GM23338 (cell line): ENCODE measurements around the gene GNPDA2. TPM values are rescaled to one million over a fixed set of nuclear protein-coding genes. Genes with fewer than 3 reads are reported as not detected.
A peak's percentile ranks its signal among the peaks of the same experiment; 100 is the strongest.

Experiments used
- ATAC-seq: fragments of 200-7000 bp; cut with Tn5 transposase; 3 replicates; pipeline ENCODE4 v1.9.1; 2020
- DNase-seq: peaks from one replicate; pipeline ENCODE4 v3.0.0-alpha.2; 2015; ENCODE audit warnings: low spot score
- H2AFZ ChIP-seq: fragments of 200-600 bp; sonication (generic); 2 replicates; pipeline ENCODE4 v1.8.0; 2016; ENCODE audit warnings: antibody characterized with exemption, mild to moderate bottlenecking, moderate library complexity
- H3F3A ChIP-seq: fragments of 200-600 bp; sonication (generic); replicated peaks from 2 replicates; pipeline ENCODE4 v1.8.0; 2017; ENCODE audit warnings: antibody characterized with exemption, mixed run types, low read depth
- H3K27ac ChIP-seq: fragments of 200-600 bp; sonication (generic); 2 replicates; pipeline ENCODE4 v1.6.1; 2016; ENCODE audit warnings: low read depth
- H3K27me3 ChIP-seq: fragments of 200-600 bp; sonication (generic); 2 replicates; pipeline ENCODE4 v1.8.0; 2016; ENCODE audit warnings: mild to moderate bottlenecking, mixed run types, moderate library complexity; ENCODE audit not compliant: insufficient read depth
- H3K36me3 ChIP-seq: fragments of 200-600 bp; sonication (generic); 2 replicates; pipeline ENCODE4 v1.8.0; 2016; ENCODE audit warnings: mild to moderate bottlenecking; ENCODE audit not compliant: insufficient read depth
- H3K4me1 ChIP-seq: fragments of 200-600 bp; sonication (generic); 2 replicates; pipeline ENCODE4 v1.8.0; 2016; ENCODE audit warnings: mild to moderate bottlenecking, moderate library complexity; ENCODE audit not compliant: insufficient read depth
- H3K4me2 ChIP-seq: fragments of 200-600 bp; sonication (generic); 2 replicates; pipeline ENCODE4 v1.7.1; 2017; ENCODE audit warnings: mixed run types
- H3K4me3 ChIP-seq: fragments of 200-600 bp; sonication (generic); 2 replicates; pipeline ENCODE4 v1.6.1; 2016; ENCODE audit warnings: mixed run types
- H3K79me2 ChIP-seq: fragments of 200-600 bp; sonication (generic); replicated peaks from 2 replicates; pipeline ENCODE4 v1.8.0; 2017; ENCODE audit warnings: mild to moderate bottlenecking; ENCODE audit not compliant: insufficient read depth
- H3K9me2 ChIP-seq: fragments of 200-600 bp; sonication (generic); 2 replicates; pipeline ENCODE4 v1.8.0; 2017; ENCODE audit not compliant: insufficient read depth
- H4K20me1 ChIP-seq: fragments of 200-600 bp; sonication (generic); replicated peaks from 2 replicates; pipeline ENCODE4 v1.8.0; 2017; ENCODE audit warnings: mild to moderate bottlenecking; ENCODE audit not compliant: insufficient read depth
- H3K27ac Mint-ChIP-seq: 2 replicates; pipeline ENCODE4 v1.8.0; 2020; ENCODE audit warnings: inconsistent platforms, mild to moderate bottlenecking, moderate library complexity, mixed read lengths
- H3K27me3 Mint-ChIP-seq: 3 replicates; pipeline ENCODE4 v1.8.0; 2022; ENCODE audit warnings: low read depth, mild to moderate bottlenecking, moderate library complexity, mixed read lengths, inconsistent platforms; ENCODE audit not compliant: insufficient read depth, poor library complexity
- H3K36me3 Mint-ChIP-seq: 3 replicates; pipeline ENCODE4 v1.8.0; 2021; ENCODE audit warnings: low read depth, mild to moderate bottlenecking, inconsistent platforms, moderate library complexity, mixed read lengths
- H3K4me1 Mint-ChIP-seq: 3 replicates; pipeline ENCODE4 v1.8.0; 2020; ENCODE audit warnings: mild to moderate bottlenecking, inconsistent platforms, mixed read lengths
- H3K4me3 Mint-ChIP-seq: 3 replicates; pipeline ENCODE4 v1.8.0; 2021; ENCODE audit warnings: moderate library complexity, mild to moderate bottlenecking, inconsistent platforms, mixed read lengths
- H3K9me3 Mint-ChIP-seq: 3 replicates; pipeline ENCODE4 v1.8.0; 2020; ENCODE audit warnings: moderate library complexity, mild to moderate bottlenecking, inconsistent platforms, mixed read lengths
- CREB1 ChIP-seq: fragments of 250-450 bp; sonication (Bioruptor Pico); IDR thresholded peaks from 2 replicates; pipeline ENCODE4 v1.5.0; 2020; ENCODE audit warnings: low read depth, mild to moderate bottlenecking, moderate library complexity
- EZH2 ChIP-seq: fragments of 200-600 bp; sonication (generic); IDR thresholded peaks from one replicate; pipeline ENCODE4 v1.8.0; 2017; ENCODE audit warnings: antibody characterized with exemption, mild to moderate bottlenecking, low read depth; ENCODE audit not compliant: unreplicated experiment
- EZH2phosphoT487 ChIP-seq: fragments of 200-600 bp; sonication (generic); IDR thresholded peaks from one replicate; pipeline ENCODE4 v1.8.1; 2018; ENCODE audit warnings: antibody characterized with exemption; ENCODE audit not compliant: unreplicated experiment
- NANOG ChIP-seq: IDR thresholded peaks from 2 replicates; pipeline ENCODE4 v1.6.1; 2016; ENCODE audit warnings: antibody characterized with exemption, borderline replicate concordance
- POLR2AphosphoS5 ChIP-seq: IDR thresholded peaks from 2 replicates; pipeline ENCODE4 v1.6.1; 2016; ENCODE audit warnings: antibody characterized with exemption, low read depth
- ZNF331 ChIP-seq: fragments of 250-450 bp; sonication (Bioruptor Pico); IDR thresholded peaks from 2 replicates; pipeline ENCODE4 v1.5.0; 2020; ENCODE audit warnings: low read depth, mild to moderate bottlenecking, moderate library complexity
- polyA plus RNA-seq: library from polyadenylated mRNA; unstranded; fragments of >200 nt; fragmentation: Nextera tagmentation; extraction: Ambion mirVana; gene quantifications from 2 replicates; pipeline ENCODE4 v1.2.1, GENCODE V29; 2016
- total RNA-seq: library from RNA; depleted of rRNA; stranded (reverse); fragments of >200 nt; shearing (Covaris generic); gene quantifications from 2 replicates; pipeline ENCODE4 v1.2.3, GENCODE V29; 2014
- TF ChIP-seq, protein P1 (sequence below): IDR thresholded peaks from one replicate; pipeline ENCODE4 v1.6.1; 2018; ENCODE audit warnings: antibody characterized with exemption; ENCODE audit not compliant: unreplicated experiment
- TF ChIP-seq, protein P2 (sequence below): fragments of 250-450 bp; sonication (Bioruptor Pico); IDR thresholded peaks from 2 replicates; pipeline ENCODE4 v1.5.0; 2020; ENCODE audit warnings: mild to moderate bottlenecking, moderate library complexity
- TF ChIP-seq, protein P3 (sequence below): IDR thresholded peaks from 2 replicates; pipeline ENCODE4 v1.6.1; 2016; ENCODE audit warnings: antibody characterized with exemption

Gene GNPDA2
- total and polyA plus RNA-seq, 2 experiments from 2014 or later, result 6.4 to 7.7 TPM

DNA sequence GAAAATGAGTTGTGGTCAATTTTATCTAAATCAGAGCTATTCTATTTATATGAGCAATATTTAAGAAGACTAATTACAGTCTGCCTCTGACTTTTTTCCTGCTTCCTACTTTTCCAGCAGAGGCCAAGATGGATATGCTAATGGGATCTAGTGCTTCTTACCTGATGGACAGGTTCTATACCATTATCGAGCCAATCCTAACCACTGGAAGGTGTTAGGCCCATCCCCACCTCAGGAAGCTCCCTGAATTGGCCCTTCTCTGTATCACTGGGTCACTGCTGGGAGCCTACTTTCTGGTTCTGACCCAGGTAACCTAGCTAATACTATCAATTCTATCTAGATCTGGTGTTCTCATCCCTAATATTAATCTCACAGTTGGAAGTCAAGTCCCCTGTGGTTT is 74.4 kb downstream of the GNPDA2 start:
- H3K4me2 ChIP-seq, result no peak overlapping the region
- TF ChIP-seq EZH2 (no peak), NANOG (no peak), ZNF331 (CRISPR knock-in tag) (no peak), EZH2phosphoT487 (no peak), CREB1 (CRISPR knock-in tag) (no peak), POLR2AphosphoS5 (no peak)
- TF ChIP-seq, protein P1, sequence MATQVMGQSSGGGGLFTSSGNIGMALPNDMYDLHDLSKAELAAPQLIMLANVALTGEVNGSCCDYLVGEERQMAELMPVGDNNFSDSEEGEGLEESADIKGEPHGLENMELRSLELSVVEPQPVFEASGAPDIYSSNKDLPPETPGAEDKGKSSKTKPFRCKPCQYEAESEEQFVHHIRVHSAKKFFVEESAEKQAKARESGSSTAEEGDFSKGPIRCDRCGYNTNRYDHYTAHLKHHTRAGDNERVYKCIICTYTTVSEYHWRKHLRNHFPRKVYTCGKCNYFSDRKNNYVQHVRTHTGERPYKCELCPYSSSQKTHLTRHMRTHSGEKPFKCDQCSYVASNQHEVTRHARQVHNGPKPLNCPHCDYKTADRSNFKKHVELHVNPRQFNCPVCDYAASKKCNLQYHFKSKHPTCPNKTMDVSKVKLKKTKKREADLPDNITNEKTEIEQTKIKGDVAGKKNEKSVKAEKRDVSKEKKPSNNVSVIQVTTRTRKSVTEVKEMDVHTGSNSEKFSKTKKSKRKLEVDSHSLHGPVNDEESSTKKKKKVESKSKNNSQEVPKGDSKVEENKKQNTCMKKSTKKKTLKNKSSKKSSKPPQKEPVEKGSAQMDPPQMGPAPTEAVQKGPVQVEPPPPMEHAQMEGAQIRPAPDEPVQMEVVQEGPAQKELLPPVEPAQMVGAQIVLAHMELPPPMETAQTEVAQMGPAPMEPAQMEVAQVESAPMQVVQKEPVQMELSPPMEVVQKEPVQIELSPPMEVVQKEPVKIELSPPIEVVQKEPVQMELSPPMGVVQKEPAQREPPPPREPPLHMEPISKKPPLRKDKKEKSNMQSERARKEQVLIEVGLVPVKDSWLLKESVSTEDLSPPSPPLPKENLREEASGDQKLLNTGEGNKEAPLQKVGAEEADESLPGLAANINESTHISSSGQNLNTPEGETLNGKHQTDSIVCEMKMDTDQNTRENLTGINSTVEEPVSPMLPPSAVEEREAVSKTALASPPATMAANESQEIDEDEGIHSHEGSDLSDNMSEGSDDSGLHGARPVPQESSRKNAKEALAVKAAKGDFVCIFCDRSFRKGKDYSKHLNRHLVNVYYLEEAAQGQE, result no peak
- TF ChIP-seq, protein P2, sequence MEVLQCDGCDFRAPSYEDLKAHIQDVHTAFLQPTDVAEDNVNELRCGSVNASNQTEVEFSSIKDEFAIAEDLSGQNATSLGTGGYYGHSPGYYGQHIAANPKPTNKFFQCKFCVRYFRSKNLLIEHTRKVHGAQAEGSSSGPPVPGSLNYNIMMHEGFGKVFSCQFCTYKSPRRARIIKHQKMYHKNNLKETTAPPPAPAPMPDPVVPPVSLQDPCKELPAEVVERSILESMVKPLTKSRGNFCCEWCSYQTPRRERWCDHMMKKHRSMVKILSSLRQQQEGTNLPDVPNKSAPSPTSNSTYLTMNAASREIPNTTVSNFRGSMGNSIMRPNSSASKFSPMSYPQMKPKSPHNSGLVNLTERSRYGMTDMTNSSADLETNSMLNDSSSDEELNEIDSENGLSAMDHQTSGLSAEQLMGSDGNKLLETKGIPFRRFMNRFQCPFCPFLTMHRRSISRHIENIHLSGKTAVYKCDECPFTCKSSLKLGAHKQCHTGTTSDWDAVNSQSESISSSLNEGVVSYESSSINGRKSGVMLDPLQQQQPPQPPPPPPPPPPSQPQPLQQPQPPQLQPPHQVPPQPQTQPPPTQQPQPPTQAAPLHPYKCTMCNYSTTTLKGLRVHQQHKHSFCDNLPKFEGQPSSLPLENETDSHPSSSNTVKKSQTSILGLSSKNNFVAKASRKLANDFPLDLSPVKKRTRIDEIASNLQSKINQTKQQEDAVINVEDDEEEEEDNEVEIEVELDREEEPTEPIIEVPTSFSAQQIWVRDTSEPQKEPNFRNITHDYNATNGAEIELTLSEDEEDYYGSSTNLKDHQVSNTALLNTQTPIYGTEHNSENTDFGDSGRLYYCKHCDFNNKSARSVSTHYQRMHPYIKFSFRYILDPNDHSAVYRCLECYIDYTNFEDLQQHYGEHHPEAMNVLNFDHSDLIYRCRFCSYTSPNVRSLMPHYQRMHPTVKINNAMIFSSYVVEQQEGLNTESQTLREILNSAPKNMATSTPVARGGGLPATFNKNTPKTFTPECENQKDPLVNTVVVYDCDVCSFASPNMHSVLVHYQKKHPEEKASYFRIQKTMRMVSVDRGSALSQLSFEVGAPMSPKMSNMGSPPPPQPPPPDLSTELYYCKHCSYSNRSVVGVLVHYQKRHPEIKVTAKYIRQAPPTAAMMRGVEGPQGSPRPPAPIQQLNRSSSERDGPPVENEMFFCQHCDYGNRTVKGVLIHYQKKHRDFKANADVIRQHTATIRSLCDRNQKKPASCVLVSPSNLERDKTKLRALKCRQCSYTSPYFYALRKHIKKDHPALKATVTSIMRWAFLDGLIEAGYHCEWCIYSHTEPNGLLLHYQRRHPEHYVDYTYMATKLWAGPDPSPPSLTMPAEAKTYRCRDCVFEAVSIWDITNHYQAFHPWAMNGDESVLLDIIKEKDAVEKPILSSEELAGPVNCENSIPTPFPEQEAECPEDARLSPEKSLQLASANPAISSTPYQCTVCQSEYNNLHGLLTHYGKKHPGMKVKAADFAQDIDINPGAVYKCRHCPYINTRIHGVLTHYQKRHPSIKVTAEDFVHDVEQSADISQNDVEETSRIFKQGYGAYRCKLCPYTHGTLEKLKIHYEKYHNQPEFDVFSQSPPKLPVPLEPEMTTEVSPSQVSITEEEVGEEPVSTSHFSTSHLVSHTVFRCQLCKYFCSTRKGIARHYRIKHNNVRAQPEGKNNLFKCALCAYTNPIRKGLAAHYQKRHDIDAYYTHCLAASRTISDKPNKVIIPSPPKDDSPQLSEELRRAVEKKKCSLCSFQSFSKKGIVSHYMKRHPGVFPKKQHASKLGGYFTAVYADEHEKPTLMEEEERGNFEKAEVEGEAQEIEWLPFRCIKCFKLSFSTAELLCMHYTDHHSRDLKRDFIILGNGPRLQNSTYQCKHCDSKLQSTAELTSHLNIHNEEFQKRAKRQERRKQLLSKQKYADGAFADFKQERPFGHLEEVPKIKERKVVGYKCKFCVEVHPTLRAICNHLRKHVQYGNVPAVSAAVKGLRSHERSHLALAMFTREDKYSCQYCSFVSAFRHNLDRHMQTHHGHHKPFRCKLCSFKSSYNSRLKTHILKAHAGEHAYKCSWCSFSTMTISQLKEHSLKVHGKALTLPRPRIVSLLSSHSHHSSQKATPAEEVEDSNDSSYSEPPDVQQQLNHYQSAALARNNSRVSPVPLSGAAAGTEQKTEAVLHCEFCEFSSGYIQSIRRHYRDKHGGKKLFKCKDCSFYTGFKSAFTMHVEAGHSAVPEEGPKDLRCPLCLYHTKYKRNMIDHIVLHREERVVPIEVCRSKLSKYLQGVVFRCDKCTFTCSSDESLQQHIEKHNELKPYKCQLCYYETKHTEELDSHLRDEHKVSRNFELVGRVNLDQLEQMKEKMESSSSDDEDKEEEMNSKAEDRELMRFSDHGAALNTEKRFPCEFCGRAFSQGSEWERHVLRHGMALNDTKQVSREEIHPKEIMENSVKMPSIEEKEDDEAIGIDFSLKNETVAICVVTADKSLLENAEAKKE (CRISPR knock-in tag), result no peak
- TF ChIP-seq, protein P3, sequence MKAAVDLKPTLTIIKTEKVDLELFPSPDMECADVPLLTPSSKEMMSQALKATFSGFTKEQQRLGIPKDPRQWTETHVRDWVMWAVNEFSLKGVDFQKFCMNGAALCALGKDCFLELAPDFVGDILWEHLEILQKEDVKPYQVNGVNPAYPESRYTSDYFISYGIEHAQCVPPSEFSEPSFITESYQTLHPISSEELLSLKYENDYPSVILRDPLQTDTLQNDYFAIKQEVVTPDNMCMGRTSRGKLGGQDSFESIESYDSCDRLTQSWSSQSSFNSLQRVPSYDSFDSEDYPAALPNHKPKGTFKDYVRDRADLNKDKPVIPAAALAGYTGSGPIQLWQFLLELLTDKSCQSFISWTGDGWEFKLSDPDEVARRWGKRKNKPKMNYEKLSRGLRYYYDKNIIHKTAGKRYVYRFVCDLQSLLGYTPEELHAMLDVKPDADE, result no peak
- ATAC-seq (peak; percentile 62), DNase-seq (peak; percentile 20)
- no peaks in the 10 kb centered on the region for H3K9me2 ChIP-seq
- Mint-ChIP-seq H3K36me3 (no peaks in the 10 kb centered on the region), H3K4me3 (no peak overlapping the region), H3K4me1 (no peaks in the 10 kb centered on the region), H3K27ac (no peak overlapping the region), H3K9me3 (no peaks in the 10 kb centered on the region), H3K27me3 (no peaks in the 10 kb centered on the region)
- no peak overlapping the region for H3K4me3 ChIP-seq
- no peaks in the 10 kb centered on the region for H3K27me3 ChIP-seq
- H2AFZ ChIP-seq, result no peak overlapping the region
- H3F3A ChIP-seq, result no peaks in the 10 kb centered on the region
- H3K79me2 ChIP-seq, result no peaks in the 10 kb centered on the region
- no peaks in the 10 kb centered on the region for H4K20me1 ChIP-seq
- no peaks in the 10 kb centered on the region for H3K36me3 ChIP-seq
- H3K27ac ChIP-seq, result no peak overlapping the region
- no peaks in the 10 kb centered on the region for H3K4me1 ChIP-seq
